GM12878 (cell line): Measurements from ENCODE around the gene TRIM72. TPM values are rescaled to one million over a fixed set of nuclear protein-coding genes. Genes with fewer than 3 reads are reported as not detected.

ENCODE experiments used
- CBX5 ChIP-seq: sonication (generic); IDR thresholded peaks from 2 replicates; pipeline ENCODE4 v1.6.1; 2016; ENCODE audit warnings: low read depth, moderate library complexity, mild to moderate bottlenecking, inconsistent platforms
- CHD4 ChIP-seq: fragments of 200-600 bp; sonication (generic); IDR thresholded peaks from 2 replicates; pipeline ENCODE4 v1.6.1; 2016; ENCODE audit warnings: mild to moderate bottlenecking
- ESRRA ChIP-seq: IDR thresholded peaks from 2 replicates; pipeline ENCODE4 v1.6.1; 2012; ENCODE audit warnings: mild to moderate bottlenecking, low read length, improper control_type of control experiment
- HDGF ChIP-seq: fragments of 450-650 bp; IDR thresholded peaks from 2 replicates; pipeline ENCODE4 v1.6.1; 2016; ENCODE audit warnings: antibody characterized with exemption
- MXI1 ChIP-seq: fragments of 150-350 bp; IDR thresholded peaks from 2 replicates; pipeline ENCODE4 v1.6.1; 2011; ENCODE audit warnings: low read depth, mild to moderate bottlenecking, inconsistent platforms, low read length, improper control_type of control experiment
- PML ChIP-seq: IDR thresholded peaks from 2 replicates; pipeline ENCODE4 v1.6.1; 2012; ENCODE audit warnings: low read length, inconsistent platforms
- SMAD5 ChIP-seq: IDR thresholded peaks from 2 replicates; pipeline ENCODE4 v1.6.1; 2016; ENCODE audit warnings: antibody characterized with exemption, low read depth
- SUZ12 ChIP-seq: fragments of 200-600 bp; sonication (generic); IDR thresholded peaks from one replicate; pipeline ENCODE4 v1.6.1; 2018; ENCODE audit warnings: antibody characterized with exemption, mild to moderate bottlenecking; ENCODE audit not compliant: unreplicated experiment
- WRNIP1 ChIP-seq: IDR thresholded peaks from 2 replicates; pipeline ENCODE4 v1.6.1; 2011; ENCODE audit warnings: low read depth, low read length, improper control_type of control experiment, borderline replicate concordance
- ZNF207 ChIP-seq: fragments of 450-650 bp; IDR thresholded peaks from 2 replicates; pipeline ENCODE4 v1.6.1; 2014; ENCODE audit warnings: antibody characterized with exemption, mild to moderate bottlenecking, borderline replicate concordance
- polyA plus RNA-seq, 11 experiments: library from polyadenylated mRNA; depleted of rRNA in 4 of 11; unstranded in 6 of 11; stranded (reverse) in 5 of 11; fragments of >200 nt; fragmentation: Nextera tagmentation in 4 of 11; fragmentation: Illumina TruSeq in 1 of 11; extraction: Ambion mirVana in 4 of 11; extraction: Trizol in 1 of 11; gene quantifications; 1 replicate in 1 of 11; 2 replicates in 10 of 11; pipeline versions ENCODE4 v1.2.1 to v1.2.3, GENCODE V29; 2011 to 2016; ENCODE audit warnings: inconsistent platforms in 2 of 11, missing spikeins in 2 of 11, low read depth in 1 of 11
- total RNA-seq, 4 experiments: library from RNA; depleted of rRNA in 3 of 4; stranded (reverse); fragments of >200 nt in 3 of 4; fragmentation: Illumina TruSeq in 1 of 4; extraction: Trizol in 1 of 4; gene quantifications; 2 replicates each; pipeline versions ENCODE4 v1.2.1 to v1.2.3, GENCODE V29; 2013 to 2021
- TF ChIP-seq, protein P1 (sequence below): fragments of 450-650 bp; formaldehyde crosslinking; IDR thresholded peaks from 2 replicates; pipeline ENCODE4 v1.5.0; 2022; ENCODE audit warnings: mild to moderate bottlenecking, missing genetic modification characterization

Gene TRIM72
- total and polyA plus RNA-seq, 10 of the 15 experiments (the other 5 are each of a cell fraction or from before 2014, with no cell fraction given), result 0.03 to 1.2 (median 0.23) TPM; not detected in 1

DNA sequence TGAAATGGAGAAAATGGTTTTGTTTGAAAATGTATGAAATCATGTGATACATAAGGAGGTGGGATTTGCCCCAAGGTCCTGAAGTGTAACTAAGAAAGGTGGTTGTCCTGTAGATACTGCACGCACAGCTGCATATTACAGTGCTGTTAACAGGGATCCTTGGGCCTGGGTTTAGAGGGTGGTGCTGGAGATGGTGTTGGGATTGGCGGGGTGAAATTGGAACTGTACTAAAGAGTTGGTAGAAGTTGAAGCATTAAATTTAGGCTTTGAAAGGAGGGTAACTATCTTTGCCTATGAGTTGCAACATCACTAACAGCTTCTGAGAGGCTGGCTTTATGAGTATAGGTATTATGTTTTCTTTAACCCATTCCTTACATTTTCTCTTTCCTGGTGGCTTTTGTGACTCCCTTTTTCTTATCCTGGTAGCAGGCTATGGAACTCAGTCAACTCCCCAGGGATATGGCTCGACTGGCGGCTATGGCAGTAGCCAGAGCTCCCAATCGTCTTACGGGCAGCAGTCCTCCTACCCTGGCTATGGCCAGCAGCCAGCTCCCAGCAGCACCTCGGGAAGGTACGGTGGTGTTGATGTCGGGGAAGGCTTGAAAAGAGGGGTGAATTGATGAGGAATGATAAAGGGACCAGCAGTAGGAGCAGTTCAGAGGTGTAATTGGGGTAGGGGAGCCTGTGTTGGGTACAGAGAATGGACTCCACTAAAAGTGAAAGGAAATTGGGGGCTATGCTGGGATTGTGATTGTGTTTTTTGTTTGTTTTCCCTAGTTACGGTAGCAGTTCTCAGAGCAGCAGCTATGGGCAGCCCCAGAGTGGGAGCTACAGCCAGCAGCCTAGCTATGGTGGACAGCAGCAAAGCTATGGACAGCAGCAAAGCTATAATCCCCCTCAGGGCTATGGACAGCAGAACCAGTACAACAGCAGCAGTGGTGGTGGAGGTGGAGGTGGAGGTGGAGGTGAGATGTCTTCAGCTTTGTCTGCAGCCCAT, 30.2 kb upstream of the TRIM72 start (continued):
- TF ChIP-seq MXI1 (no peak), ZNF207 (no peak), SUZ12 (no peak), SMAD5 (peak; percentile 14; the same call in 1 of the 2 replicates), ESRRA (no peak), CBX5 (no peak), HDGF (peak; percentile 35; the same call in 1 of the 2 replicates), PML (no peak), WRNIP1 (no peak), CHD4 (no peak)
- TF ChIP-seq, protein P1, sequence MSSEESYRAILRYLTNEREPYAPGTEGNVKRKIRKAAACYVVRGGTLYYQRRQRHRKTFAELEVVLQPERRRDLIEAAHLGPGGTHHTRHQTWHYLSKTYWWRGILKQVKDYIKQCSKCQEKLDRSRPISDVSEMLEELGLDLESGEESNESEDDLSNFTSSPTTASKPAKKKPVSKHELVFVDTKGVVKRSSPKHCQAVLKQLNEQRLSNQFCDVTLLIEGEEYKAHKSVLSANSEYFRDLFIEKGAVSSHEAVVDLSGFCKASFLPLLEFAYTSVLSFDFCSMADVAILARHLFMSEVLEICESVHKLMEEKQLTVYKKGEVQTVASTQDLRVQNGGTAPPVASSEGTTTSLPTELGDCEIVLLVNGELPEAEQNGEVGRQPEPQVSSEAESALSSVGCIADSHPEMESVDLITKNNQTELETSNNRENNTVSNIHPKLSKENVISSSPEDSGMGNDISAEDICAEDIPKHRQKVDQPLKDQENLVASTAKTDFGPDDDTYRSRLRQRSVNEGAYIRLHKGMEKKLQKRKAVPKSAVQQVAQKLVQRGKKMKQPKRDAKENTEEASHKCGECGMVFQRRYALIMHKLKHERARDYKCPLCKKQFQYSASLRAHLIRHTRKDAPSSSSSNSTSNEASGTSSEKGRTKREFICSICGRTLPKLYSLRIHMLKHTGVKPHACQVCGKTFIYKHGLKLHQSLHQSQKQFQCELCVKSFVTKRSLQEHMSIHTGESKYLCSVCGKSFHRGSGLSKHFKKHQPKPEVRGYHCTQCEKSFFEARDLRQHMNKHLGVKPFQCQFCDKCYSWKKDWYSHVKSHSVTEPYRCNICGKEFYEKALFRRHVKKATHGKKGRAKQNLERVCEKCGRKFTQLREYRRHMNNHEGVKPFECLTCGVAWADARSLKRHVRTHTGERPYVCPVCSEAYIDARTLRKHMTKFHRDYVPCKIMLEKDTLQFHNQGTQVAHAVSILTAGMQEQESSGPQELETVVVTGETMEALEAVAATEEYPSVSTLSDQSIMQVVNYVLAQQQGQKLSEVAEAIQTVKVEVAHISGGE, result no peak
